GM19324 (cell line): ENCODE results near the gene PINK1.
"Not testable (repeated sequence)": the region's sequence is repeated elsewhere in the genome, so short reads cannot be mapped to it uniquely, and the experiment has no call there.

Source experiments
- ATAC-seq: cut with Tn5 transposase; IDR thresholded peaks from one replicate; pipeline ENCODE4 v1.9.1; 2021; ENCODE audit warnings: mild to moderate bottlenecking, moderate library complexity; ENCODE audit not compliant: unreplicated experiment, low FRiP score

The PINK1 gene

DNA sequence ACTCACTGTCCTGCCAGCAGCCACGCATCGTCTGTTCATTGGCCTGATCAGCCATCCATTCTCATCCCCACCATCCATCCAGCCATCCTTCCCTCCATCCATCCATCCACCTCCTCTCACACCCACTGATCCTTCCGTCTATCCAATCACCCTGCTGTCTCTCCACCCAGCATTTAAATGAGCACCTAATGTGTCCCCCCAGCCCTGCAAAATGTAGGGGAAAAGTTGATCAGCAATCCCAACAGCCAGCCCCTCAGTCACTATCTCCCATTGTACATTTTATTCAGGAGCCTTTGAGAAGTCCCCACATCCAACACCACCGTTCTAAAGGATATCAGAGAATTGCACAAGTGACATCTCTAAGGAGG lies 39.0 kb downstream of the PINK1 start:
- ATAC-seq = no peak

DNA sequence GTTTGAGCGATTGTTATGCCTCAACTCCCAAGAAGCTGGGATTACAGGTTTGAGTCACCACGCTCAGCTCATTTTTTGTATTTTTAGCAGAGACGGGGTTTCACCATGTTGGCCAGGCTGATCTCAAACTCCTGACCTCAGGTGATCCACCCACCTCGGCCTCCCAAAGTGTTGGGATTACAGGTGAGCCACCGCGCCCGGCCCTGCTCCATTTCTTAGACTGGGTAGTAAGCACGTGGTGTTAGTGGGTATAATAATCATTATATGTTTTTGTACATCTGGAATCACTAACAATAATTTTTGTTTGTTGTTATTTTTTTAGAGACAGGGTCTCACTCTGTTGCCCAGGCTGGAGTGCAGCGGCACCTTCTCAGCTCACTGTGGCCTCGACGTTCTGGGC lies 40.4 kb downstream of the PINK1 start:
- ATAC-seq = not testable (repeated sequence)

DNA sequence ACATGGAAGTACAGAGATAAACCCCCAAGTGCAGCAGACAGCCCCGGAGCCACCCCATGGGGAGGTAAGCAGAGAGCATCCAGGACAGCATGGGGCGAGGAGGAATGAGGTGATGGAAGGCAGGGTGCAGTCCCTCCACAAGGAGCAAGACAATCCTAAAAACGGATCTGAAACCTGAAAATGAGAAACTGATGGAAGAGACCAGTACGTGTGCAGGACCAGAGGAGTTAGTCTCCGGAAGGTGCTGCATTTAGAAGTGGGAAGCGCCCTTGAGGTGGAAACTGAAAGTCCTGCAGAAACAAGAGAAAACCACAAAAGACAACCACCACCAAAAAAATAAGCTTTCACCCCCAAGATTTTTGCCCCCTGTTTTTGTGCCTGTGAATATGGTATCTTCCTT lies 45.3 kb downstream of the PINK1 start:
- peak; percentile 53 for ATAC-seq

DNA sequence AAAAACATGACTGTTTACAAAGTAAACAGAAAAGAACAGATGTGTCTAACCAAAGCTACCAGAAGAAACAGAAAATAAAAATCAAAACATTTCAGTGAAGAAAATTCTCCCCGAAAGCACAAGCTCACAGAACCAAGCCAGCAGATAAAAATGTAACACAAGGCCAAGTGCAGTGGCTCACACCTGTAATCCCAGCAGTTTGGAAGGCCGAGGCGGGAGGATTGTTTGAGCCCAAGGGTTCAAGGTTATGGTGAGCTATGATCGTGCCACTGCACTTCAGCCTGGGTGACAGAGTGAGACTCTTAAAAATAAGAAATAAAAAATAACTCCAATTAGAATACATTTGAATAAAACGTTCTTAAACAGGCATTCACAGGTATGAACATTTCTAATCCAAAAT lies 47.0 kb downstream of the PINK1 start:
- no peak for ATAC-seq

DNA sequence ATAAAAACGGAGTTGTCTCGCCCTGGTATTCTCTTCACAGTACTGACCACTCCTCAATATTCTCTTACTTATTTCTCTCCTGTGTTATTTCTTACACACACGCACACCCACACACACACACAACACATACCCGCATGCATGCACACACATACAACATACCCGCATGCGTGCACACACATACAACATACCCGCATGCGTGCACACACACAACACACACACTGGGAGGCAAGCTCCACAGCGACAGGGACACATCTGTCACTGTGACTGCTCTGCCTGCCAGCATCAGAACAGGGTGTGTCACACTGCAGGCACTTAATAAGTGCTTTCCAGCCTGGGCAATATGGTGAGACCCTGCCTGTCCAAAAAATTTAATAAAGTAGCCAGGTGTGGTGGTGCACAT lies 48.7 kb downstream of the PINK1 start:
- ATAC-seq = no peak

DNA sequence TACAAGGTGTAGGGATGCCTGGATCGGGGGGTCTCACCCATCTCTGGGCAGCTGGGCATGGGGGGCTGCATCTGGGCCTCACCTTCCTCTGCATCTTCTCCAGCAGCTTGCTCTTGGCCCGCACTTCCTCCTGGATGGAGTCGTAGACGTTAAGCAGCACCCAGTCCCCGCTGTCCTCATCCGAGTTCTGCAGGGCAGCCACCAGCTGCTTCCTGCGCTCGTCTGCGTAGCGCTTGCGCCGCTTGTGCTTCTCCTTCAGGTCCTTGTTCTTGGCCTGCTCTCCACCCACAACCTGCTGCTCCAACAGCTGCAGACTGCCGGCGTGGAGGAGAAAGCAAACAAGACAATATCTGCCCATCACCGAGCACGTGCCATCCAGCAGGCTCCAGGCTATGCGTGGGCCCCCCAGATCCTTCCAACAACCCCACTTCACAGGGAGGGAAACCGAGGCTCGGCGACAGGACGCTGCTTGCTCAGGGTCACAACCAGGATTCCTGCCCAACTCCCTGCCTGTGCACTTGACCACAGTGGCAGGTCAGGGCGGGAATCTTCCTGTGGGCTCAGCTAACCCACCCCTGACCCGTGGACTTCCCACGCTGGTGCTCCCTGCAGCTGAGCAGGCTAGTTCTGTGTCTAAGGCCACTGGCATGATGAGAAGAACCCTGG lies 49.4 kb downstream of the PINK1 start:
- no peak for ATAC-seq

DNA sequence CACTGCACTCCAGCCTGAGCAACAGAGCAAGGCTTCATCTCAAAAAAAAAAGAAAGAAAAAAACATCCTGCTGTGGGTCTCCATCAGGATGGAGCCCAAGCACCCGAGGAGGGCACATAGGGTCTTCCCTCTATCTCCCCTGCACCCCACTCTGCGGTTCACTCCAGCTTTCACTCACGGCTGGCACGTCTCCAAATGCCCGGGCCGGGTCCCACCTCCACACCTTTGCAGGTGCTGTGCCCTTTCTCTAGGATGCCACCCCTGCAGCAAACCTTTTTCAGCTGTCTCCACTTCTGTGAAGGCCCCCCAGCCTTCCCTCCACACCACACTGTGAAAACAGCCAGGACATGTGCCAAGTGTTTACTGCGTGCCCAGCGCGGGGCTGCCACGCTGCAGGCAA lies 50.4 kb downstream of the PINK1 start:
- ATAC-seq = no peak

DNA sequence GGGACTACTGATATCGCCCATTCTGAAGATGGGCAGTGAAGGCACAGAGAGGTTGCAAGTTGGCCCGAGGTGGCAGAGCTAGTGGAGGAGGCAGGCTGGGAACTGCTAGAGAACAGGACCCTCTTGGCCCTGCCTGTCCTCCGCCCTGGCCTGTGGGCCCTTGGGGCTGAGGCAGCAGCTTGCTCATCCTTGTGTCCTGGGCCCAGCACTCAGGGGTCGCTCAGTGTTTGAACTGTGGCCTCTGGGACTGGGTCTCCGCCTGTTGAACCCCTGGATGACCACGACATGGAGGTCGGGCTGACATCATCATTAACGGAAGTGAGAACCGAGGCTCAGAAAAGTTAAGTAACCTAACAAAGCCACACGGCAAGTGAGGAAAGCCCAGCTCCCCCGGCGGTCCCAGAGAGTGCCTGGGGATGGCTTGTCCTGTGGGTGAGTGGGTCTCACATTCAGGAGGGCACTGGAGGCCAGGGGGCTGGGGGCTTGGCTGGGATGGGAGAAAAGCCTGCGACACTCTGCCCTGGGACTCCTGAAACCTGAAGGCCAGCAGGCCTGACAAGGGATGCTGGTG lies 50.9 kb downstream of the PINK1 start:
- ATAC-seq = no peak

DNA sequence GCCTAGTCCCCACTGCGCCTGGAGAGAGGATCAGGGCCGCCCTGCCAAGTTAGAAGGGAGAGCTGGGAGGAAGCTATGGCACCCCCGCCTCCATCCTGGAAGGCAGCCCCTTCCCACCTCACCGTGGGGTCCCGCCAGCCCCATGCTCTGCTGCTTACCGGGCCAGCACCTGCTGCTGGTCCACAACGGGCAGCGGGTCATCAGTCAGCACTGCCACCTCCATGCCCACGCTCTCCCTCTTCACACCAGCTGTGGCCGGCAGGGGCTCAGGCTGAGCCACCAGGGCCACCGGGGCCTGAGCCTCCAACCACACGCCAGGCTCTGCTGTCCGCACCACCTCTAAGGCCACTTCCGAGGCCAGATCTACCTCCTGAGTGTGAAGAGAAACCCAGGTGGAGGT lies 51.4 kb downstream of the PINK1 start:
- no peak for ATAC-seq

DNA sequence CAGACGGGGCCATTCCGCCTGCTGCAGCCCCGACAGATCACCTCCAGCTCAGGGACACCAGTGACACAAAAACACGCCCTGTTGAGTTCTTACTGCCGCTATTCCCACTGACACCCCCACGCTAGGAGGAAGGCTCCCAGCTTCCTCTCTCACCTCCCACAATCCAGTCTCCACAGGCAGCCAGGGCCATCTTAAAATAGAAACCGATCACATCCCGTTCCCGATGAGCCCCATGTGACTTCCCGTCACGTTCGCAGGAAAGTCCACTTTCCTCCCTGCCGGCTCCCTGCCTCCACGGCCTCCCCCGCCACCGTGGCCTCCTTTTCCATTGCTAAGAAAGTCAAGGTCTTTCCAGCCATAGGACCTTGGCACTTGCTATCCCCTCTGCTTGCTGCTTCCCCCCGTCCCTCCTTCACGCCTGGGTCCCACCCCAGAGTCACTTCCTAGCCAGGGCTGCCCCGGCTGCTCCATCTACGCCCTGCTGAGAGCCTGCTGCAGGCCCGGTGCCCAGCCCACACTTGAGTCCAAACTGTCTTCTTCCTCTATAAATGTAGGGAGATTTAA lies 51.9 kb downstream of the PINK1 start:
- ATAC-seq = no peak

DNA sequence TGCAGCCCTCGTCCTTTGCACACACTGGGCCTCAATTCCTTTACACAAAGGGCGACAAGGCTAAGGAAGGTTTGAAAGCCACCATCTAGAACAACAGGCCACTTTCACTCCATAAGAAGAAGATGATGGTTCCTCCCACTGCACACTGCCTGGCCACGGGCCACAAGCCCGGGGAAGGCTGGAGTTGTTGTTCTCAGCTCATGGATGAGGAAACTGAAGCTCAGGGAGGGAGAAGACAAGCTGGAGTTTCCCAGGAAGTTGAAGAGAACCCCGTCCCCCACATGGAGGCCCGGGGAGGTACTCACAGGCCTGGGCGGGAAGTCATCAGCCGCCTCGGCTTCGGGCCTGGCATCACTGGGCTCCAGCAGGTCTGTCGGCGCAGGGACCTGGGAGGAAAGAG lies 52.5 kb downstream of the PINK1 start:
- no peak for ATAC-seq

DNA sequence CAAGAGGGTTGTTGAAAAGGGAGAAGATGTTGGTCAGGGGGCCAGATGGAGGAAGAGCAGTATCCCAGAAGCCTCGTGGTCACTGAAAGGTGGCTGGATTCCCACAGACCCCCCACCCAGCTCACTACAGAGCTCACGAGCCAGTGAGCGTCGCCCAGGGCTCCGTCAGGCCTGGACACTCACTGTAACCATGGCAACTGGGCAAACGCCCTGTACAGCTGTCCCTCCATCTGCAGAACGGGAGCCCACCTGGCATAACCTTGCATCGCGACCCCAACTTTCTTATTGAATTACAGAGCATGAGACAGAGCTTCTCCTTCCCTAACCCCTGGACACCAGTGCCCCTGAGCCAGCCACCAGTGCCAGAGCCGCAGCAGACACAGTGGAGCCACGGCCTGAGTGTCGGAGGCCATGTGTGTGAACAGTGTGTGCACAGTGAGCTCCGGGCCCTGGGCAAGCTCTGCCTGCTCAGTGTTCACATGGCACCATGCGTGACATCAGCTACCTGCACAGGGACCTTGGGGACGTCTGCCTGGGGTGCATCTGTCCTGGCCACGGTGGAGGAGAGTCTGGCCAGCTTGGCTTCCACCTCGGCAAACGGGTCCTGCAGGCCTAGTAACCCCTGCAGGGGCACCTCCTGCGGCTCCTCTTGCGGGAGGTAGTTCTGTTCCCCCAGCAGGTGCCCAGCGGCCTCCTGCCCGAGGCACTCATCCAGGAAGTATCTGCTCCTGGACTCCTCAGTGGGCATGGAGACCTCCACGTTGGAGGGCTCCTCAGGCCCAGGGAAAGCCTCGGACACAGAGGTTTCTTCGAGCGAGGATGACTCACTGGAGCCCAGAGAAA lies 53.8 kb downstream of the PINK1 start:
- ATAC-seq = no peak

DNA sequence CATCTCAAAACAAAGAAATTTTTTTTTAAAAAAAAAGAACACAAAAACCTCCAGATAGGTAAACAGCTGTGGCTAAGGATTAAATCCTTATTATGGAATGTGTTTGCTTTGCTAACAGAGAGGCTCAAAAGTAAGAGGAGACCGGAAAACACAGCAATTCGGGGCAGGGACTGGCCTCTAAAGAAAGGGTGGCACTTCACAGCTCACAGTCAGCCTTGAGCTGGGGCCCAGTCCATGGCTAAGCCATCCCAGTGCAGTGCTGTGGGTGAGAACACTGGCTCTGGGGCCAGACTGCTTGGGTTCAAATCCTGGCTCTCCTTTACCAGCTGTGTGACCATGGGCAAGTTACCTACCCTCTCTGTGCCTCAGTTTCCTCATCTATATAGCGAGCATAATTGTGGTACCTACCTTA lies 56.4 kb downstream of the PINK1 start:
- no peak for ATAC-seq

DNA sequence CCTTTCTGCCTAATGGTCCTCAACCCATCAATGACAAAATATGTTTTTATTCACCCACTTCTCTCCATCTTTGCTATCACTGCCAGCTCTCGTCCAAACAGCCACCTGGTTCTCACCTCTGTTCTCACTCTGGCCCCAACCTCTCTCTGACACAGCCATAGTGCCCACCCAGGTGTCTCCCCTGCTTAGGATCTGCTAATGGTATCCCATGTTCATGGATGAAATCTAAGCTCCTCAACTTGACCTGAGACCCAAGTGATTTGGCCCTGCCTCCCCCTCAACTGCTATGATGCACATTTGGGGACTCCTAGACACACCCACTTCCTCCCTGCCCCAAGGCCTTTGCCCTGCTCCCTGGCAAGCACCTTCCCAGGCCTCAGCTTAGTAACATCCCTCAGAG lies 58.6 kb downstream of the PINK1 start:
- no peak for ATAC-seq

DNA sequence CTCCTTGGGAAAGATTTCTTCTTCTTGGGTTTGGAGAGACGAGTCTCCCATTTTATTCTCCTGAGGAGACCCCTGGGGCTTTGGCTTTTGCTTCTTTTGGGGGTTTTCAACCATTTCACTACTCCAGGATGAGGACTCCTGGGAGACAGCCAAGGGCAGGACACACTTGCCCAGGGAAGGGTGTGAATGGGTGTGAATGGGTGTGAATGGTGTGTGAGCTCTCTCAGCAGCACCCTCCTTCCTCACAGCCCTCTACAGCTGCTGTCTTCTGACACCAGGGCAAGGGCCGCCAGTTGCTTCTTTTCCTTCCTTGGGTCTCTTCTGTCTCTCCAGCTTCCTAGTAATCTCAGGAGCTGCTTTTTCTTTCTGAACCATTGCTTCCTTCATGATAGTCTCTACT lies 60.4 kb downstream of the PINK1 start:
- ATAC-seq = no peak

DNA sequence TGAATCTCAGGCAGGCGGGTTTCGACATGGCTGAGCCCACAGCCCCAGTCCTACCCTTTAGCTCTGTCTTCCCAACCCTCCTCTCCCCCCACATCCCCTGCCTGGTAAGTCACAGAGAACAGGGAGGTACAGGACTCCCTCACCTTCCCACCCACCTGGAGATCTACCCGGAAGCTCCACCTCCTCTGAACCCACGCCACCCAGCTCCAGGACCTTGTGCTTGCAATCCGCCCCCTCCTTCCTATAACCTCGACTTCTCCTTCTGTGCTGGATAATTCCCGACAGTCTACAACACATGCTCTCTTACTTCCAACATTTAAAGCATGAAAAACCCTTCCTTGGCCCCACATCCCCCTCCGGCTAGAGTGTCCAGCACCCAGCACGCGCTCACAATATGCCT lies 62.3 kb downstream of the PINK1 start:
- ATAC-seq = no peak

DNA sequence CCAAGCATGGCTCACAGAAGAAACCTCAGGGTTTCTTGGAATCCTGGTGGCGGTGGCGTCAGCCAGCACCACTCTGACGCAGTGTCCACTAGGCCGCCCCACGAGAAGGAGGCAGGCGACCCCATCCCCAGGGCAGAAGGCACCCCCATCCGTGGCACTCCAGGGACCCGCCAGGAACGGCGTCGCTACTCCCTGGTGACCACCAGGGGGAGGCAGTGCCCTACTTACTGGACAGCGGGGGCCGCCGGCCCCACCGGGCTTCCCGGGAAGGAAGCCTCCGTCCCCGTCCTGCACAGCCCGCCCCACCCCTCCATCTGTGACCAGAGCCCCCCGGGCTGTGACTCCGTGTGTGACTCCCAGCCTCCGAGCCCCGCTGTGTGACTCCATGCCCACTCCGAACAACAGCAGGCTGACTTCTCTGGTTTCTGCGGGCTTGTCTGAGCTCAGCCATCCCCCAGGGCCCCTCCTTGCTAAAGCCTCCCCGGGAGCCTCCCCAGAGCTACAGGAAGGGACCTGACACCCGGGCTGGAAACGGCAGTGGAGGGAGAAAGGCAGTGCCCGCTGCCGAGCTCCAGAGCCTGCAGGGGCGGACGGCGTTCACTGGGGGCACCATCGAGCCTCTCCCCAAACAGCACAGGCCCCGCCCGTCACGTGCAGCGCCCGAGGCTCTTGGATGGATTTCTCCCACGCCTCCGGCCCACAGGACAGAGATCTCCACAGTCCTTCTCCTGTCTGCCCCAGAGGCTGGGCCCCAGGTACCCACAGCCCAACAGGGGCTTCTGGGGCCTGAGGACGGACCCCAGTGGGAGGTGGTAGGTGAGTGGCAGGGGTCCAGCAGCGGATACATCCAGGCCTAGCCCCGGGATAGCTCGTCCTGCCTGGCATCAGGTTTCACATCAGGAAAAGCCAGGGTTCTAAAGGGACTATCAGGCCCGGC lies 63.4 kb downstream of the PINK1 start:
- ATAC-seq = peak; percentile 65

DNA sequence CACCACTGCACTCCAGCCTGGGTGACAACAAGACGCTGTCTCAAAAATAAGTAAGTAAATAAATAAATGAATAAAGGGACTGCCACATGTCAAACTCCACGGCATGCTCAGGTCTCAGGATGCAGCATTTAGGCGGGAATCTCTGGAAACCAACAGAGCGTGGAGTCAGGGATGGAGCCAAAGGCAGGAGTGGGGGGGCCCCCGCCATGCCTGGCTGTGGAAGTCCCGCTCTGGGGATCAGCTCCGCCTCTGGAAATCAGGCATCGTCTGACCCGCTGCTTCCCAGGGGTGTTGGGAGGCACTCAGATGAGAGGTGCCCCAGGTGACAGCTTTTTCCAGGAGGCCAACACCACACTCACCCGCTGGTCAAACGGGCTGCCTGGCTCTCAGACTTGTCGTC lies 64.3 kb downstream of the PINK1 start:
- ATAC-seq = no peak

DNA sequence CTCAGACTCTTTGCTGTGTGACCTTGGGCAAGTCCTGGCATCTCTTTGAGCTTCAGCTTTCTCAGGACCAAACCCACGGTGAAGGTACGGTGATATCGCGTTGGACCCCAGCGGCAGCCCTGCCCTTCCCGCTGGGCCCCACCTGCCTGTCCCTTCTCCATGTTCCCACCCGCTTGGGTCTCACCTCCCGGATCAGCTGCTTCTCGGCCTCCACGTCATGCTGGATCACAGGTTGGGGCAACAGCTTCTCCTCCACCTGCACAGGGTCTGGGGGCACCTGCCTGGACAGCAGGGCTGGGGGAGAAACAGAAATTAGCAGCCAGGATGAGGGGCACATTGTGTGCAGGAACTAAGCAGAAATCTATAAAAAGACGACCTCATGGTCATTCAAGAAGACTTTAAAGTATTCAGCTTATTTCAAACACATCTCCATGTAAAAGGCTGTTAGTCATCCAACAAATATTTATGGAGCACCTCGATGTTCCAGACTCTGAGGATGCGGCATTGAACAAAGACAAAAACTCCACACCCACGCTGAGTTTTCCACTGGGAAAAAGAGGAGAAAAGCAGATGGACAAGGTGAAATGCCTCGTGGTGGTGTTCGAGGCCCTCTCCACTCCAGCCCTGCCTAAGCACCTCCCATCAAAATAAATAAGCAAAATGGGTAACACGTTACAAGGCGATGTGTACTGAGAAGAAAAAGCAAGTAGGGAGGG lies 65.1 kb downstream of the PINK1 start:
- ATAC-seq = no peak

DNA sequence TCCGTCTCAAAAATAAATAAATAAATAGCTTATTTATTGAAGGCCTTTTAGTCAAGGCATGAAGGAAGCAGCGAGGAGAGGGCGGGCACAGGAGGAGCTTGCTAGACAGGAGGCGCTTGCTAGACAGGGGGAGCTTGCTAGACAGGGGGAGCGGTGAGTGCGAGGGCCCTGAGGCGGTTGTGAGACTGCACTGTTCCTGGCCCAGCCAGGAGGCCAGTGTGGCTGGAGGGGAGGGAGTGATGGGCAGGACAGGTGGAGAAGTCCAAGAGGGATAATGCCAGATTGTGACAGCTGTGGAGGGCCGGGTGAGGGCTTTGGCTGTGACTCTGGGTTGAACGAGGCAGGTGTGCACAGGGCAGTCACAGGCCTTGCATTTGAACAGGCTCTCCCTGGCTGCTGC lies 66.3 kb downstream of the PINK1 start:
- ATAC-seq = no peak
